Stimulated activated CD4-positive, alpha-beta T cell treated with anti-CD3 and anti-CD28 coated beads, Interleukin-15, amount 100 ng/mL, for 24 hours (primary cell): ENCODE data around the gene SNAP29.
"Not testable (repeated sequence)": the region's sequence is repeated elsewhere in the genome, so short reads cannot be mapped to it uniquely, and the experiment has no call there.

Experiments used
- DNase-seq: peaks from one replicate; pipeline ENCODE4 v3.0.0-alpha.2; 2020

The SNAP29 gene

GRCh38 chr22:20935049-20935448, 76.2 kb downstream of the SNAP29 start:
- not testable (repeated sequence) for DNase-seq

GRCh38 chr22:20935780-20936539, 77.2 kb downstream of the SNAP29 start:
- not testable (repeated sequence) for DNase-seq

GRCh38 chr22:20937031-20937793, 78.4 kb downstream of the SNAP29 start:
- DNase-seq = no peak

- DNase-seq = no peak
These were observed 79.2 kb downstream of the SNAP29 start for GRCh38 chr22:20937794-20938671.

- DNase-seq = not testable (repeated sequence)
These were observed 80.8 kb downstream of the SNAP29 start for GRCh38 chr22:20939457-20940185.

GRCh38 chr22:20940186-20940651, 81.4 kb downstream of the SNAP29 start:
- no peak for DNase-seq
